Measurements from ENCODE around the gene MAPKAP1.

MAPKAP1 gene

GRCh38 chr9:125463926-125464325, 243.1 kb downstream of the MAPKAP1 start:
- TF ChIP-seq YY1 (IDR thresholded peaks at IDR 0.05; ENCODE audit: insufficient read depth, insufficient read length) (no peak), ZNF274 (IDR thresholded peaks at IDR 0.05; ENCODE audit: low read depth, low read length) (no peak), SUZ12 (IDR thresholded peaks at IDR 0.05; ENCODE audit: extremely low read depth, insufficient read depth, insufficient read length) (no peak)
- Histone ChIP-seq H3K4me3 (ENCODE audit: insufficient read length, low read depth) (no peak overlapping the region), H3K4me1 (ENCODE audit: insufficient read depth, insufficient read length) (peaks cover 4% of the 10 kb centered on the region), H3K27me3 (ENCODE audit: insufficient read depth, insufficient read length) (no peaks in the 10 kb centered on the region), H3K9me3 (ENCODE audit: insufficient read depth, low read length) (peaks cover 18% of the 10 kb centered on the region), H3K9ac (ENCODE audit: insufficient read length, low read depth) (no peak overlapping the region), H3K36me3 (ENCODE audit: insufficient read depth, insufficient read length, low read length) (peaks cover 39% of the 10 kb centered on the region)
- no peak for DNase-seq (ENCODE audit: low read depth, low spot score)

DNA sequence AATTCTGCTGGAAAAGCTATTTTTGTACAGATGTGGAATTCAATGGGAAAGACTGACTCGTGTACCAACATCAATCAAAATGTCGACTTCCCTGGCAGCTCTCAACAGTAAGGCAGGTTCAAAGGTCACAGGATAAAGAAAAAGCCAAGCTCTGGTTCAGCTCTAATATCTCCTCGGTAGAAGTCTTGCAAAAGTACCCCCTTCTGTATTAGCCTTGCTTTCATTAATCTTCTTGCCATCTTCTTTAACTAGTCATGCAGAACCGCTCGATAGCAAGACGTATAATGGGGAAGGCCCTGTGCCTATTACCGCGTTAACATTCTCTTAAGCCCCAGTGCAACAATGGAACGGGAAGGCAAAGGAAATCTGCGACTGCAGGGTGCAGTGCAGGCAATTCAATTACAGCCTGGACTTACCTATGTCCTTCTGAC, 244.1 kb downstream of the MAPKAP1 start:
- Histone ChIP-seq H3K9ac (ENCODE audit: insufficient read length, low read depth) (no peak overlapping the region), H3K9me3 (ENCODE audit: insufficient read depth, low read length) (peaks cover 21% of the 10 kb centered on the region), H3K4me1 (ENCODE audit: insufficient read depth, insufficient read length) (peaks cover 4% of the 10 kb centered on the region), H3K36me3 (ENCODE audit: insufficient read depth, insufficient read length, low read length) (peaks cover 39% of the 10 kb centered on the region), H3K27me3 (ENCODE audit: insufficient read depth, insufficient read length) (no peaks in the 10 kb centered on the region), H3K4me3 (ENCODE audit: insufficient read length, low read depth) (no peak overlapping the region)
- TF ChIP-seq SUZ12 (IDR thresholded peaks at IDR 0.05; ENCODE audit: extremely low read depth, insufficient read depth, insufficient read length) (no peak), YY1 (IDR thresholded peaks at IDR 0.05; ENCODE audit: insufficient read depth, insufficient read length) (no peak), ZNF274 (IDR thresholded peaks at IDR 0.05; ENCODE audit: low read depth, low read length) (no peak)
- no peak for DNase-seq (ENCODE audit: low read depth, low spot score)

DNA sequence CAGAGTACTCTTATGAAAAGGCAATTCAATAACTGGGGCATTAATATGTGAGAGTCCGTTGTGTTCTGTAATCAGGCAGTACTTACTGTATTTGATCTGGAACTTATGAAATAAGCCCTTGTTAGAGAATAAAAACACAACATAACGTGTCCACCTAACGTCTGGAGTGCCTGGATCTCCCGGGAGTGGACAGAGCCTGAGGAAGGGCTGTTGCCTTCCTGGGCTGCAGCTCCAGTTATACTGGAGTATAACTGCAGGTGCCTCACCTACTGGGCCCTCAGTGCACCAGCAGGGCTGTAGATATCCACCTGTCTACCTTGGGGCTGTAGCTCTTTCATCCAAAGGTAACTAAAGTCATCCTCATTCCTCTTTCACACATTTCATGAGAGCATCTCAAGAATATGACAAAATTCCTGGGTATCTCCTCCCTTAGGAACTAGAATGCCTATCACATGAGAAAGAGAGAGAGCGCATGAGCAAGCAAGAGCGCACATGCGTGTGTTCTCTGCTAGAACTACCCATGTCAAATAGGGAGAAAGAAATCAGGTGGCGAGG, 245.3 kb downstream of the MAPKAP1 start:
- TF ChIP-seq SUZ12 (IDR thresholded peaks at IDR 0.05; ENCODE audit: extremely low read depth, insufficient read depth, insufficient read length) (no peak), ZNF274 (IDR thresholded peaks at IDR 0.05; ENCODE audit: low read depth, low read length) (no peak), YY1 (IDR thresholded peaks at IDR 0.05; ENCODE audit: insufficient read depth, insufficient read length) (no peak)
- H3K9ac ChIP-seq (ENCODE audit: insufficient read length, low read depth), result no peak overlapping the region
- no peak for DNase-seq (ENCODE audit: low read depth, low spot score)
- H3K9me3 ChIP-seq (ENCODE audit: insufficient read depth, low read length), result peaks cover 33% of the 10 kb centered on the region
- no peak overlapping the region for H3K4me3 ChIP-seq (ENCODE audit: insufficient read length, low read depth)
- peaks cover 4% of the 10 kb centered on the region for H3K4me1 ChIP-seq (ENCODE audit: insufficient read depth, insufficient read length)
- peaks cover 36% of the 10 kb centered on the region for H3K36me3 ChIP-seq (ENCODE audit: insufficient read depth, insufficient read length, low read length)
- H3K27me3 ChIP-seq (ENCODE audit: insufficient read depth, insufficient read length), result no peaks in the 10 kb centered on the region

GRCh38 chr9:125460883-125461635, 245.9 kb downstream of the MAPKAP1 start:
- peaks cover 39% of the 10 kb centered on the region for H3K9me3 ChIP-seq (ENCODE audit: insufficient read depth, low read length)
- TF ChIP-seq ZNF274 (IDR thresholded peaks at IDR 0.05; ENCODE audit: low read depth, low read length) (no peak), YY1 (IDR thresholded peaks at IDR 0.05; ENCODE audit: insufficient read depth, insufficient read length) (no peak), SUZ12 (IDR thresholded peaks at IDR 0.05; ENCODE audit: extremely low read depth, insufficient read depth, insufficient read length) (no peak)
- no peak overlapping the region for H3K9ac ChIP-seq (ENCODE audit: insufficient read length, low read depth)
- no peak for DNase-seq (ENCODE audit: low read depth, low spot score)
- peaks cover 33% of the 10 kb centered on the region for H3K36me3 ChIP-seq (ENCODE audit: insufficient read depth, insufficient read length, low read length)
- H3K27me3 ChIP-seq (ENCODE audit: insufficient read depth, insufficient read length), result no peaks in the 10 kb centered on the region
- peaks cover 2% of the 10 kb centered on the region for H3K4me1 ChIP-seq (ENCODE audit: insufficient read depth, insufficient read length)
- no peak overlapping the region for H3K4me3 ChIP-seq (ENCODE audit: insufficient read length, low read depth)

DNA sequence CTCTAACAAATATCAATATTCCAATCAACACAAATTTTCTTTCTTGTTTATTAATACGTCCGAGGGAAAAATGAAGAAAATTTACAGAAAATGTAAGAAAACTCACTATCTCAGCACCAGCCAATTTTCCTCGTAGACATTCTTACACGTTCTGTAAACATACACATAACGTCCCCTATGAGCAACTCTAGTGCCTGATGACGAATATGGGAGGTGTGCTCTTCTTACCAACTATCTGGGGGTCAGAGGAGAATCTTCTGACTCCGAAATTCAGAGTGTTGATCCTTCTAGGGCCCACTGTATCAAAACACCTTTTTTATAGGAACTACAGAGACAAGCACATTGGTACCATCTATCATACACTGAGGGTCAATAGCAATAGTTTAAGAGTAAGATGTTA, 246.7 kb downstream of the MAPKAP1 start:
- H3K27me3 ChIP-seq (ENCODE audit: insufficient read depth, insufficient read length), result no peaks in the 10 kb centered on the region
- H3K36me3 ChIP-seq (ENCODE audit: insufficient read depth, insufficient read length, low read length), result peaks cover 28% of the 10 kb centered on the region
- no peak for DNase-seq (ENCODE audit: low read depth, low spot score)
- TF ChIP-seq SUZ12 (IDR thresholded peaks at IDR 0.05; ENCODE audit: extremely low read depth, insufficient read depth, insufficient read length), result no peak
- peaks cover 46% of the 10 kb centered on the region for H3K9me3 ChIP-seq (ENCODE audit: insufficient read depth, low read length)
- H3K4me3 ChIP-seq (ENCODE audit: insufficient read length, low read depth), result no peak overlapping the region
- H3K4me1 ChIP-seq (ENCODE audit: insufficient read depth, insufficient read length), result no peaks in the 10 kb centered on the region
- H3K9ac ChIP-seq (ENCODE audit: insufficient read length, low read depth), result no peak overlapping the region

- TF ChIP-seq YY1 (IDR thresholded peaks at IDR 0.05; ENCODE audit: insufficient read depth, insufficient read length), result no peak
- TF ChIP-seq ZNF274 (IDR thresholded peaks at IDR 0.05; ENCODE audit: low read depth, low read length), result no peak
- TF ChIP-seq SUZ12 (IDR thresholded peaks at IDR 0.05; ENCODE audit: extremely low read depth, insufficient read depth, insufficient read length), result no peak
- H3K4me1 ChIP-seq (ENCODE audit: insufficient read depth, insufficient read length), result no peaks in the 10 kb centered on the region
Observed at GRCh38 chr9:125457357-125457756, 249.7 kb downstream of the MAPKAP1 start.

DNA sequence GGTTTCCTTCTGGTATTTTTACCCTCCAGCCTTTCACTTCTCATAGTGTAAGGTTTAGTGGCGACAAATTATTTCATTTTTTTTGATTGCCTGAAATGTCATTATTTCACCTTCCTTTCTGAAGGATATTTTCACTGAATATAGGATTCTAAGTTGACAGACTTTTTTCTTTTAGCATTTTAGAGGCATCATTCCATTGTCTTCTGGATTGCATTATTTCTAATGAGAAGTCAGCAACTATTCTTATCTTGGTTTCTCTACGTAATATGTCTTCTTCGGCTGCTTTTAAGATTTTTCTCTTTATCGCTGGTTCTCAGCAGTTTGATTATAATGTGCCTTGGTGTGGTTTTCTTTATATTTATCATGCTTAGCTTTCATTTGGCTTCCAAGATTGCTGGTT, 251.1 kb downstream of the MAPKAP1 start:
- Histone ChIP-seq H3K27me3 (ENCODE audit: insufficient read depth, insufficient read length) (no peaks in the 10 kb centered on the region), H3K4me3 (ENCODE audit: insufficient read length, low read depth) (no peak overlapping the region), H3K9me3 (ENCODE audit: insufficient read depth, low read length) (peaks cover 45% of the 10 kb centered on the region), H3K9ac (ENCODE audit: insufficient read length, low read depth) (no peak overlapping the region), H3K36me3 (ENCODE audit: insufficient read depth, insufficient read length, low read length) (peaks cover 27% of the 10 kb centered on the region), H3K4me1 (ENCODE audit: insufficient read depth, insufficient read length) (no peaks in the 10 kb centered on the region)
- DNase-seq (ENCODE audit: low read depth, low spot score), result no peak
- TF ChIP-seq SUZ12 (IDR thresholded peaks at IDR 0.05; ENCODE audit: extremely low read depth, insufficient read depth, insufficient read length), result no peak
- TF ChIP-seq YY1 (IDR thresholded peaks at IDR 0.05; ENCODE audit: insufficient read depth, insufficient read length), result no peak
- TF ChIP-seq ZNF274 (IDR thresholded peaks at IDR 0.05; ENCODE audit: low read depth, low read length), result no peak

More at GRCh38 chr9:125457357-125457756, 249.7 kb downstream of the MAPKAP1 start:
- H3K36me3 ChIP-seq (ENCODE audit: insufficient read depth, insufficient read length, low read length), result peaks cover 31% of the 10 kb centered on the region
- no peak overlapping the region for H3K4me3 ChIP-seq (ENCODE audit: insufficient read length, low read depth)
- no peak overlapping the region for H3K9ac ChIP-seq (ENCODE audit: insufficient read length, low read depth)
- H3K9me3 ChIP-seq (ENCODE audit: insufficient read depth, low read length), result peaks cover 49% of the 10 kb centered on the region
- no peaks in the 10 kb centered on the region for H3K27me3 ChIP-seq (ENCODE audit: insufficient read depth, insufficient read length)
- DNase-seq (ENCODE audit: low read depth, low spot score), result no peak
